ENCODE data around the gene EIF2AK3.

GRCh38 chr2:88561646-88562388 is 65.4 kb downstream of the EIF2AK3 start:
- TF ChIP-seq POLR2AphosphoS5 (IDR thresholded peaks at IDR 0.05), result no peak
- TF ChIP-seq EZH2 (IDR thresholded peaks at IDR 0.05; ENCODE audit: borderline replicate concordance, insufficient read depth, low read length, poor library complexity, severe bottlenecking), result no peak
- TF ChIP-seq TAF1 (IDR thresholded peaks at IDR 0.05; ENCODE audit: low read depth), result no peak
- TF ChIP-seq REST (IDR thresholded peaks at IDR 0.05; ENCODE audit: borderline replicate concordance), result no peak
- TF ChIP-seq CTCF (IDR thresholded peaks at IDR 0.05; ENCODE audit: poor library complexity, severe bottlenecking), result no peak

Measured in neural cell (in vitro differentiated cells).